GM23338 (cell line): ENCODE measurements around the gene PDE1C.

ENCODE experiments used
- CTCF ChIP-seq, 2 experiments: fragments of 200-600 bp in 1 of 2; sonication (generic) in 1 of 2; conservative IDR thresholded peaks; 2 replicates each; pipeline versions ENCODE4 v1.5.1 to v1.6.1; 2016 to 2017; ENCODE audit warnings: antibody characterized with exemption in 2 of 2, low read depth in 2 of 2, mild to moderate bottlenecking in 2 of 2, moderate library complexity in 1 of 2
- EZH2 ChIP-seq: fragments of 200-600 bp; sonication (generic); IDR thresholded peaks from one replicate; pipeline ENCODE4 v1.8.0; 2017; ENCODE audit warnings: antibody characterized with exemption, mild to moderate bottlenecking, low read depth; ENCODE audit not compliant: unreplicated experiment
- EZH2phosphoT487 ChIP-seq: fragments of 200-600 bp; sonication (generic); IDR thresholded peaks from one replicate; pipeline ENCODE4 v1.8.1; 2018; ENCODE audit warnings: antibody characterized with exemption; ENCODE audit not compliant: unreplicated experiment
- JUNB ChIP-seq: IDR thresholded peaks from one replicate; pipeline ENCODE4 v1.6.1; 2016; ENCODE audit warnings: antibody characterized with exemption; ENCODE audit not compliant: unreplicated experiment
- POLR2AphosphoS5 ChIP-seq: IDR thresholded peaks from 2 replicates; pipeline ENCODE4 v1.6.1; 2016; ENCODE audit warnings: antibody characterized with exemption, low read depth
- REST ChIP-seq: IDR thresholded peaks from one replicate; pipeline ENCODE4 v1.6.1; 2018; ENCODE audit warnings: antibody characterized with exemption; ENCODE audit not compliant: unreplicated experiment

- TF ChIP-seq CTCF (conservative IDR thresholded peaks at IDR 0.05; ENCODE audit: low read depth in 2 of 2) (no peak), REST (no peak), POLR2AphosphoS5 (no peak), EZH2 (no peak), JUNB (no peak), EZH2phosphoT487 (no peak)
Observed at GRCh38 chr7:31975546-31975945, 94.7 kb downstream of the PDE1C start.
